GM23248 (cell line): ENCODE measurements around the gene IP6K3. TPM values are rescaled to one million over a fixed set of nuclear protein-coding genes. Genes with fewer than 3 reads are reported as not detected.

ENCODE experiments used
- DNase-seq: peaks from one replicate; pipeline ENCODE4 v3.0.0-alpha.2; 2015
- H2AFZ ChIP-seq: fragments of 200-600 bp; sonication (generic); 2 replicates; pipeline ENCODE4 v1.6.1; 2016; ENCODE audit warnings: antibody characterized with exemption
- H3F3A ChIP-seq: fragments of 200-600 bp; sonication (generic); 2 replicates; pipeline ENCODE4 v1.6.1; 2016; ENCODE audit warnings: mild to moderate bottlenecking, antibody characterized with exemption, mixed run types; ENCODE audit not compliant: insufficient read depth
- H3K27ac ChIP-seq: fragments of 200-600 bp; sonication (generic); 2 replicates; pipeline ENCODE4 v1.5.1; 2016; ENCODE audit warnings: mild to moderate bottlenecking
- H3K27me3 ChIP-seq: fragments of 200-600 bp; sonication (generic); replicated peaks from 2 replicates; pipeline ENCODE4 v1.6.1; 2016; ENCODE audit warnings: mild to moderate bottlenecking; ENCODE audit not compliant: insufficient read depth
- H3K36me3 ChIP-seq: fragments of 200-600 bp; sonication (generic); 2 replicates; pipeline ENCODE4 v1.6.1; 2016; ENCODE audit warnings: low read depth, mild to moderate bottlenecking
- H3K4me1 ChIP-seq: fragments of 200-600 bp; sonication (generic); 2 replicates; pipeline ENCODE4 v1.6.1; 2016; ENCODE audit warnings: mild to moderate bottlenecking; ENCODE audit not compliant: insufficient read depth
- H3K4me2 ChIP-seq: fragments of 200-600 bp; sonication (generic); one replicate; pipeline ENCODE4 v1.6.1; 2016; ENCODE audit warnings: mild to moderate bottlenecking; ENCODE audit not compliant: unreplicated experiment
- H3K4me3 ChIP-seq: fragments of 200-600 bp; sonication (generic); 2 replicates; pipeline ENCODE4 v1.5.1; 2016; ENCODE audit warnings: mild to moderate bottlenecking
- H3K79me2 ChIP-seq: fragments of 200-600 bp; sonication (generic); 2 replicates; pipeline ENCODE4 v1.6.1; 2016; ENCODE audit warnings: mild to moderate bottlenecking; ENCODE audit not compliant: insufficient read depth
- H3K9ac ChIP-seq: fragments of 200-600 bp; sonication (generic); 2 replicates; pipeline ENCODE4 v1.6.1; 2016; ENCODE audit warnings: mild to moderate bottlenecking
- H3K9me2 ChIP-seq: fragments of 200-600 bp; sonication (generic); 2 replicates; pipeline ENCODE4 v1.6.1; 2016; ENCODE audit warnings: mixed run types, mild to moderate bottlenecking, moderate library complexity; ENCODE audit not compliant: insufficient read depth
- H3K9me3 ChIP-seq: fragments of 200-600 bp; sonication (generic); one replicate; pipeline ENCODE4 v1.6.1; 2017; ENCODE audit warnings: low read depth
- H4K20me1 ChIP-seq: fragments of 200-600 bp; sonication (generic); 2 replicates; pipeline ENCODE4 v1.6.0; 2016; ENCODE audit not compliant: insufficient read depth
- EZH2 ChIP-seq: fragments of 200-600 bp; sonication (generic); IDR thresholded peaks from 2 replicates; pipeline ENCODE4 v1.6.1; 2018; ENCODE audit warnings: antibody characterized with exemption, mild to moderate bottlenecking; ENCODE audit not compliant: insufficient read depth, poor library complexity, severe bottlenecking
- EZH2phosphoT487 ChIP-seq: fragments of 200-600 bp; sonication (generic); IDR thresholded peaks from 2 replicates; pipeline ENCODE4 v1.6.1; 2018; ENCODE audit warnings: antibody characterized with exemption, moderate library complexity, mild to moderate bottlenecking, low read depth; ENCODE audit not compliant: insufficient read depth
- WGBS, 2 experiments: methylation state at CpG; one replicate each; pipeline ENCODE4 v1.1.6; 2015 to 2017; ENCODE audit warnings: low lambda C conversion rate in 2 of 2, low coverage in 1 of 2; ENCODE audit errors: missing lambda C conversion rate in 2 of 2; 5-methylcytosine and 5-hydroxymethylcytosine counted together
- in situ Hi-C: fragments of 300-500 bp; cut with MboI; formaldehyde crosslinking; loops from 2 replicates; pipeline ENCODE4 v1.15.0; 2020
- polyA plus RNA-seq: library from polyadenylated mRNA; unstranded; fragments of >200 nt; fragmentation: Nextera tagmentation; extraction: Ambion mirVana; gene quantifications from 2 replicates; pipeline ENCODE4 v1.2.1, GENCODE V29; 2016
- total RNA-seq: library from RNA; depleted of rRNA; stranded (reverse); fragments of >200 nt; shearing (Covaris generic); gene quantifications from 2 replicates; pipeline ENCODE4 v1.2.3, GENCODE V29; 2014

Gene IP6K3
- total and polyA plus RNA-seq, 2 experiments from 2014 or later, result not detected

DNA sequence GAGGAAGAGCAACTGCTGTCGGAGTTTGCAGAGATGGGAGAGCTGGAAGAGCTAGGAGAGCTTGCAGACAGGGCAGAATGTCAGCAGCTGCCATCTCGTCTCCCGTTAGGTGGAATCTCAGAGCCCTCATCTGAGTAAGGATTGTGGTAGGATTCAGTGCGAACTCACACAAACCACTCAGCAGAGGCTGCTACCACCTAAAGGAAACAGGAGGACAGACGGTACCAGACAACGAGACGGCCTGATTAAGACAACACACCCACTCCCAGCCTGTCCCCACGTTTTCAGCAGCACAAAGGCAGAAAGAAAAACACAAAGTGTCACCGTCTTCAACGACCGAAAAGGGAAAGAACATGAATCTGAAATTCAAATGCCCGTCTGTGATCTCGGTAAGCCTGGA, 38.1 kb upstream of the IP6K3 start:
- WGBS, 2 experiments, result 87 to 89% methylated on average over 13 of the region's 13 CpGs
- Histone ChIP-seq H3F3A (peaks cover 31% of the 10 kb centered on the region), H3K9me2 (no peaks in the 10 kb centered on the region), H3K4me1 (peaks cover 48% of the 10 kb centered on the region), H4K20me1 (no peaks in the 10 kb centered on the region), H3K4me2 (no peak overlapping the region), H2AFZ (no peak overlapping the region), H3K79me2 (peaks cover 51% of the 10 kb centered on the region), H3K36me3 (peaks cover 28% of the 10 kb centered on the region), H3K4me3 (no peak overlapping the region), H3K27me3 (no peaks in the 10 kb centered on the region), H3K9me3 (no peaks in the 10 kb centered on the region), H3K9ac (no peak overlapping the region), H3K27ac (peak overlapping the region; percentile 97)
- TF ChIP-seq EZH2 (no peak), EZH2phosphoT487 (no peak)
- in situ Hi-C loops, result no loop called here
- DNase-seq, result no peak

DNA sequence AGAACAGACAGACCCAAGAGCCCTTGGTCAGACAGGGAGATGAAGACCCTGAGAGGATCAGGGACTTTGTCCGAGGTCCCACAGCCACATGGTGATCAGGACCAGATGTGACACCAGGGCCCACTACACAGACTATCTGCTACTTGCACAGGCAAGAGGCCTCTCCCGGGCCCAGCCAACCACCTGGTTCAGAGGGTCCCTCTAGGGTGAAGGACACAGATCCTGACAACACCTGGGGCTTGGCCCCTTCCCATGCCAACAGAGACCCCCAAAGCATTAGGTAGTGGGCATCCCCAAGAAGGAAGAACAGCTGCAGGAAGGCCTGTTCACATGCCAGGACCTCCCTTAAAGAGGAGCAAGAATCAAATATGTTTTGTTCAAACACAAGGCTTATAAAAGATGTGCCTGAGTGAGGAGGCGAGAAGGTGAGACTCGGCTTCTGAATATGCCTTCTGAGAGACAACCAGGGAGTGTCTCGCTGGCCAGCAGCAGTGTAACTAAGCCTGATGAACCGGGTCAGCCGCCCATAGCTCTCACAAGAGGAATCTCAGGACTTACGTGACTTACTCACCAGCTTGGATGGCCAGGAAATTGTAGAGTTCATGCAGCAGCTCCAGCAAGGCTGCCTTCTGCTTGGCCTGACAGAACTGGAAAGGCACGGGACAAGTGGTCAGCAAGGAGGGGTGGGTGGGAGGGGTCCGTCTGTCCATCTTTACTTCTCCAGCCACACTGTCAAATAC, 37.2 kb upstream of the IP6K3 start:
- 82 to 85% methylated on average over 10 of the region's 10 CpGs for whole genome bisulfite sequencing, 2 experiments
- in situ Hi-C loops, result no loop called here
- Histone ChIP-seq H3K4me1 (peaks cover 43% of the 10 kb centered on the region), H3K79me2 (peaks cover 44% of the 10 kb centered on the region), H3K27ac (no peak overlapping the region), H3K27me3 (no peaks in the 10 kb centered on the region), H3K9me3 (no peaks in the 10 kb centered on the region), H3K36me3 (peaks cover 37% of the 10 kb centered on the region), H4K20me1 (no peaks in the 10 kb centered on the region), H2AFZ (no peak overlapping the region), H3K4me3 (no peak overlapping the region), H3K9ac (no peak overlapping the region), H3F3A (peaks cover 31% of the 10 kb centered on the region), H3K4me2 (no peak overlapping the region), H3K9me2 (no peaks in the 10 kb centered on the region)
- TF ChIP-seq EZH2phosphoT487 (no peak), EZH2 (no peak)
- DNase-seq, result peak; percentile 16

DNA sequence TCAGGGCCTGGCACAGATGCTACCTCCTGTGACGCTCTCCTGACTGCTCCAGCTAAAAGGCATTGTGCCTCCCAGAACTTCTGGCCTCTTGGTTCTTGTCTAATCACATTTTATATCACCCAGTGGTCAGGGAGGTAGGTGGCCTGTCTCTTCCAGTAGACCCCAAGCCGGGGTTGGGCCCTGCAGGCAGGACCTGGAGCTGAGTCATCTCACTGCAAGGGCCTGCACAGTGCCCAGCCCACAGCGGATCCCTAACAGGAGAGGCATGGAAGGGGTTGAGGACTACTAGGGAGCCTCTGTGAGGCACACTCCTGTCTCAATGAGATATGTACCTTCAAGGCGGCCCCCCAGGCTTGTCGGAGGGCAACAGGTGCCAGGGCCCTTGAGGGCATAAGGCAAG, 35.9 kb upstream of the IP6K3 start:
- H3K9ac ChIP-seq, result no peak overlapping the region
- peaks cover 40% of the 10 kb centered on the region for H3K4me1 ChIP-seq
- no peak overlapping the region for H3K27ac ChIP-seq
- TF ChIP-seq EZH2phosphoT487 (no peak), EZH2 (no peak)
- no peak overlapping the region for H2AFZ ChIP-seq
- no peak overlapping the region for H3K4me2 ChIP-seq
- no peaks in the 10 kb centered on the region for H3K27me3 ChIP-seq
- no peaks in the 10 kb centered on the region for H3K9me2 ChIP-seq
- in situ Hi-C loops, result no loop called here
- H4K20me1 ChIP-seq, result no peaks in the 10 kb centered on the region
- peaks cover 27% of the 10 kb centered on the region for H3F3A ChIP-seq
- no peaks in the 10 kb centered on the region for H3K9me3 ChIP-seq
- H3K79me2 ChIP-seq, result peaks cover 44% of the 10 kb centered on the region
- H3K36me3 ChIP-seq, result peaks cover 48% of the 10 kb centered on the region
- DNase-seq, result no peak
- H3K4me3 ChIP-seq, result no peak overlapping the region
- WGBS, 2 experiments, result 89% methylated on average over 5 of the region's 5 CpGs

DNA sequence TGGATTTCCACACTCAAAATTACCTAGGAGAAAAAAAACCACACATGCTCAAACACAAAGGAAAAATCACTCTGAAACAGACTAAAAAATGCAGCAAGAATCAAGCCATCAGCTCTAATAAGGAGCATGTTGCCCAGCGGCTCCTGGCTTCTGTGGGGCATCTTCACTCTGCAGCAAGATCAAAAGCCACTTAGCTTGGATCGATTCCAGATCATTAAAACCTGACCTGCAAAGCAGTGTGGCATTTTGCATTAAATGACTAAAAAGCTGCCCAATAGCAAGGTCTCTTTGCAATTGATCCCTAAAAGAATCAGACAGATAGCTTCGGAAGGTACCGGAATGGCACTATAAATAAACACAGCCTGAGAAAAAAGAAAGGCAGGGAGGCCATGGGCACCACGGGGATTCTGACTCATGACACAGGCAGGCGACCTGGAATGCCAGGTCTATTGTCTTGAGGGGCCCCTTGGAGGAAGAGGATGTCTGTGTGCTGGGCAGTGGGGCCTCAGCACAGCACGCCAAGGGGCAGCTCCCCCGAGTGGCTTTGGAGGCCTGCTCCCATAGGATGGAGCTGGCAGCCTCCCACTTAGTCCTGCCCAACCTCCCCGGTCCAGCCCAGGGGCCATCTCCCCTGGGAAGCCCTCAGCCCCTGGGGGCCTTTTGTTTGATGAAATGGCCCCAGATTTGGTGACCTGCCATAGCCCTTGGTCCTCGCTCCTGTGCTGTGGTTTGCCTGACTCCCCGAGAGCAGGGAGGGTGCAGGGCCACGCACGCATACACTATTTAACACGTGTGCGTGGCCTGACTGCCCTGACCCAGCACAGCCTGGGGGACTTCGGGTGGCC, 34.6 kb upstream of the IP6K3 start:
- peaks cover 41% of the 10 kb centered on the region for H3K79me2 ChIP-seq
- peak; percentile 71 for DNase-seq
- peak overlapping the region; percentile 49 for H3K27ac ChIP-seq
- H3K4me1 ChIP-seq, result peaks cover 28% of the 10 kb centered on the region
- H3F3A ChIP-seq, result peaks cover 15% of the 10 kb centered on the region
- H3K4me2 ChIP-seq, result peak overlapping the region; percentile 16
- H3K36me3 ChIP-seq, result peaks cover 60% of the 10 kb centered on the region
- in situ Hi-C loops, result no loop called here
- H3K9me3 ChIP-seq, result no peaks in the 10 kb centered on the region
- H3K4me3 ChIP-seq, result no peak overlapping the region
- TF ChIP-seq EZH2 (no peak), EZH2phosphoT487 (no peak)
- H3K9ac ChIP-seq, result peak overlapping the region; percentile 26; the same call in 1 of the 2 replicates
- 75 to 78% methylated on average over 15 to 16 of the region's 16 CpGs for WGBS, 2 experiments
- no peaks in the 10 kb centered on the region for H3K9me2 ChIP-seq
- H3K27me3 ChIP-seq, result no peaks in the 10 kb centered on the region
- H2AFZ ChIP-seq, result no peak overlapping the region
- no peaks in the 10 kb centered on the region for H4K20me1 ChIP-seq
